Kidney (tissue), 14 donors: ENCODE results near the gene RAD51. TPM values are rescaled to one million over a fixed set of nuclear protein-coding genes. Genes with fewer than 3 reads are reported as not detected.
"Not testable (repeated sequence)": the region's sequence is repeated elsewhere in the genome, so short reads cannot be mapped to it uniquely, and the experiment has no call there.

Experiments
- DNase-seq, 5 donors: peaks; one replicate each; pipeline ENCODE4 v3.0.0-alpha.2; 2013 to 2020
- FAIRE-seq: peaks from 2 replicates; lab custom pipeline; 2012; peaks lifted over from hg19 to GRCh38; lab: Jason Lieb, UNC
- H3K27ac ChIP-seq, 2 donors: one replicate each; pipeline ENCODE4 v1.7.0; 2013; ENCODE audit warnings: low read depth in 2 of 2, low read length in 2 of 2, inconsistent platforms in 1 of 2
- H3K27me3 ChIP-seq: one replicate; pipeline ENCODE4 v1.7.1; 2013; ENCODE audit warnings: low read length, inconsistent platforms; ENCODE audit not compliant: control insufficient read depth, insufficient read depth
- H3K36me3 ChIP-seq, 3 donors: one replicate each; pipeline versions ENCODE4 v1.7.0 to v1.7.1; 2013; ENCODE audit warnings: low read length in 3 of 3, control low read depth in 1 of 3, inconsistent platforms in 1 of 3; ENCODE audit not compliant: insufficient read depth in 3 of 3, control insufficient read depth in 2 of 3
- H3K4me1 ChIP-seq, 3 donors: one replicate each; pipeline versions ENCODE4 v1.7.0 to v1.7.1; 2013; ENCODE audit warnings: low read length in 3 of 3, inconsistent platforms in 1 of 3, low read depth in 1 of 3; ENCODE audit not compliant: control insufficient read depth in 2 of 3, insufficient read depth in 2 of 3
- H3K4me3 ChIP-seq, 3 donors: one replicate each; pipeline versions ENCODE4 v1.7.0 to v1.8.1; 2013; ENCODE audit warnings: low read length in 3 of 3, control low read depth in 1 of 3, inconsistent platforms in 1 of 3
- H3K9ac ChIP-seq, 3 donors: one replicate each; pipeline versions ENCODE4 v1.7.0 to v1.7.1; 2013; ENCODE audit warnings: low read length in 3 of 3, control low read depth in 1 of 3, inconsistent platforms in 1 of 3
- H3K9me3 ChIP-seq, 3 donors: one replicate each; pipeline versions ENCODE4 v1.7.0 to v1.7.1; 2013; ENCODE audit warnings: low read length in 3 of 3, control low read depth in 1 of 3, inconsistent platforms in 1 of 3; ENCODE audit not compliant: control insufficient read depth in 2 of 3, insufficient read depth in 1 of 3
- CTCF ChIP-seq: IDR thresholded peaks from 3 replicates; pipeline ENCODE4 v1.5.1; 2012; ENCODE audit warnings: mild to moderate bottlenecking, moderate library complexity, borderline replicate concordance; ENCODE audit not compliant: insufficient read depth; ENCODE audit errors: extremely low read depth
- intact Hi-C: fragments of 100-400 bp; cut with DNase I; formaldehyde crosslinking; loops from one replicate; pipeline ENCODE4 v1.11.1; 2022
- polyA plus RNA-seq: library from polyadenylated mRNA; stranded (reverse); fragments of 350-450 nt; fragmentation: Illumina TruSeq; extraction: RNeasy Lipid Tissue Mini Kit (QIAGEN cat#74804); gene quantifications from one replicate; pipeline ENCODE4 v1.2.3, GENCODE V29; 2014; ENCODE audit warnings: low read depth, low replicate concordance; ENCODE audit not compliant: insufficient read depth
- total RNA-seq: library from RNA; stranded (reverse); fragmentation: NEBNext Ultra II Directional; extraction: Animal tissue kit (Norgen Biotek cat#: 25700); gene quantifications from one replicate; pipeline ENCODE4 v1.2.1, GENCODE V29; 2021
- donor health status: control.
- donor health status: control.
- donor health status: control.
- donor health status: control.
- donor health status: control.
- donor health status: DM: yes; HTN: yes; CAD: no.
- donor health status: Normal renal cell carcinoma (clear cell type).

RAD51 gene
- total and polyA plus RNA-seq, 2 donors from 2014 or later = 1.1 TPM; not detected in 1

DNA sequence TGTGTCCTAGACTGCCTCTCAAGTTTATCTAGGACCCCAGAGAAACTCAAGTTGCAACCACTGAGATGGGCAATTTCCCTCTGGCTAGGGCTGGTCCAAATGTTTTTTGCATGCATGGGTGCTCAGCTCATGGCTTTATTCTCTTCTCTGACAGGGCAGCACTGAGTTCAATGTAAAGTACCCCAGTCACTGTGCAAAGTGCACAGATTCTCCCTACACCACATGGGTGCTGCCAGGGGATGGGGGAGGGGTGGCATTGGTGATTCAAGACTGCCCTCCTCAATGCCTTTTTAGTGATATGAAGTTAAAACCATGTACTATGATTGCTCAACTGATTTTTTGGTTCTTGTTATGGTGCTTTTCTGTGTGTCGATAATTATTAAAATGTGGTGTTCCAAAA lies 14.8 kb upstream of the RAD51 start:
- H3K4me1 ChIP-seq = no peaks in the 10 kb centered on the region
- no peak overlapping the region for H3K9ac ChIP-seq
- H3K27ac ChIP-seq = no peak overlapping the region
- TF ChIP-seq CTCF = no peak
- no peaks in the 10 kb centered on the region for H3K36me3 ChIP-seq
- FAIRE-seq (no peak), DNase-seq (peak in 2 of 5 donors; percentile 9 to 26)
- no peaks in the 10 kb centered on the region for H3K27me3 ChIP-seq
- no peak overlapping the region for H3K4me3 ChIP-seq
- no peaks in the 10 kb centered on the region for H3K9me3 ChIP-seq
- intact Hi-C loops = no loop called here

DNA sequence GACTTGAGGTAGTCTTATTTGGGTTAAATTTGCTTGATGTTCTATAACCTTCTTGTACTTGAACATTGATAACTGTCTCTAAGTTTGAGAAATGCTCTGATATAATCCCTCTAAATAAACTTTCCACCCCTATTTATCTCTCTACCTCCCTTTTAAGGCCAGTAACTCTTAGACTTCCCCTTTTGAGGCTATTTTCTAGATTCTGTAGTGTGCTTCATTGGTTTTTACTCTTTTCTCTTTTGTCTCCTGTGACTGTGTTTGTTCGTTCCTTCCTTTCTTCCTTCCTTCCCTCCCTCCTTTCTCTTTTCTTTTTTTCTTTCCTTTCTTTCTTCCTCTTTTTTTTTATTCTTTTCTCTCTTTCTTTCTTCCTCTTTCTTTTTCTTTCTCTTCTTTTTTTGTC lies 14.0 kb upstream of the RAD51 start:
- FAIRE-seq, H3K9me3 ChIP-seq, H3K36me3 ChIP-seq, DNase-seq, H3K4me1 ChIP-seq, intact Hi-C loops, H3K9ac ChIP-seq, H3K27me3 ChIP-seq, H3K27ac ChIP-seq, H3K4me3 ChIP-seq: not testable (repeated sequence)

DNA sequence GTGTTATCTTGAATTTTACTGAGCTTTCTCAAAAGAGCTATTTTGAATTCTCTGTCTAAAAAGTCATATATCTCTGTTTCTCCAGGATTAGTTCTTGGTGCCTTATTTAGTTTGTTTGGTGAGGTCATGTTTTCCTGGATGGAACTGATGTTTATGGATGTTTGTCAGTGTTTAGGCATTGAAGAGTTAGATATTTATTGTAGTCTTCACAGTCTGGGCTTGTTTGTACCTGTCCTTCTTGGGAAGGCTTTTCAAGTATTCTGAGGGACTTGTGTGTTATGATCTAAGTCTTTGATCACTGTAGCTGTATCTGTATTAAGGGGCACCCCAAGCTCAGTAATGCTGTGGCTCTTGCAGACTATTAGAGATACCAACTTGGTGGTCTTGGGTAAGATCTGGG lies 10.6 kb upstream of the RAD51 start:
- Histone ChIP-seq H3K9ac (no peak overlapping the region), H3K27ac (no peak overlapping the region), H3K4me3 (no peak overlapping the region), H3K9me3 (no peaks in the 10 kb centered on the region), H3K36me3 (no peaks in the 10 kb centered on the region), H3K4me1 (no peaks in the 10 kb centered on the region), H3K27me3 (no peaks in the 10 kb centered on the region)
- no peak for DNase-seq
- intact Hi-C loops = no loop called here
- no peak for FAIRE-seq
- no peak for TF ChIP-seq CTCF

- Histone ChIP-seq H3K9ac (no peak overlapping the region), H3K36me3 (no peaks in the 10 kb centered on the region), H3K27ac (no peak overlapping the region), H3K4me3 (no peak overlapping the region), H3K4me1 (no peaks in the 10 kb centered on the region), H3K27me3 (no peaks in the 10 kb centered on the region), H3K9me3 (no peaks in the 10 kb centered on the region)
- DNase-seq = no peak
- TF ChIP-seq CTCF = no peak
- FAIRE-seq = no peak
- intact Hi-C loops = no loop called here
These were observed 9.6 kb upstream of the RAD51 start for GRCh38 chr15:40685376-40685775.
